GM23248 (cell line): Measurements from ENCODE around the gene ATP5PO.
"Not testable (repeated sequence)": the region's sequence is repeated elsewhere in the genome, so short reads cannot be mapped to it uniquely, and the experiment has no call there.

Source experiments
- EZH2 ChIP-seq: fragments of 200-600 bp; sonication (generic); IDR thresholded peaks from 2 replicates; pipeline ENCODE4 v1.6.1; 2018; ENCODE audit warnings: antibody characterized with exemption, mild to moderate bottlenecking; ENCODE audit not compliant: insufficient read depth, poor library complexity, severe bottlenecking
- EZH2phosphoT487 ChIP-seq: fragments of 200-600 bp; sonication (generic); IDR thresholded peaks from 2 replicates; pipeline ENCODE4 v1.6.1; 2018; ENCODE audit warnings: antibody characterized with exemption, moderate library complexity, mild to moderate bottlenecking, low read depth; ENCODE audit not compliant: insufficient read depth

DNA sequence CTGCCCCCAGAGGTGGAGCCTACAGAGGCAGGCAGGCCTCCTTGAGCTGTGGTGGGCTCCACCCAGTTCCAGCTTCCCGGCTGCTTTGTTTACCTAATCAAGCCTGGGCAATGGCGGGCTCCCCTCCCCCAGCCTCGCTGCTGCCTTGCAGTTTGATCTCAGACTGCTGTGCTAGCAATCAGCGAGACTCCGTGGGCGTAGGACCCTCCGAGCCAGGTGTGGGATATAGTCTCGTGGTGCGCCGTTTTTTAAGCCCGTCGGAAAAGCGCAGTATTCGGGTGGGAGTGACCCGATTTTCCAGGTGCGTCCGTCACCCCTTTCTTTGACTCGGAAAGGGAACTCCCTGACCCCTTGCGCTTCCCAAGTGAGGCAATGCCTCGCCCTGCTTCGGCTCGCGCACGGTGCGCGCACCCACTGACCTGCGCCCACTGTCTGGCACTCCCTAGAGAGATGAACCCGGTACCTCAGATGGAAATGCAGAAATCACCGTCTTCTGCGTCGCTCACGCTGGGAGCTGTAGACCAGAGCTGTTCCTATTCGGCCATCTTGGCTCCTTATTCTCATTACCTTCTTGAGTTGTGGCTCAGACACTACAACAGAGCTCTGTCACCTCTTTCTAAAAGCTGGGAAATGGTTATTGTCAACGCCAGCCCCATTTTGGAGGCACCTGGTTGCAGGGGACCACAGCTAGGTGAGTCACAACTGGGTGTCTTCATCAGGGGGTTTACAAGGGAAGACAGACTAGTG is 15.6 kb upstream of the ATP5PO start:
- not testable (repeated sequence) for TF ChIP-seq EZH2, EZH2phosphoT487
